GM15510 (cell line): ENCODE measurements around the gene EXOC6B.

Experiments used
- POLR2A ChIP-seq: IDR thresholded peaks from 3 replicates; pipeline ENCODE4 v1.6.1; 2011; ENCODE audit warnings: borderline replicate concordance; ENCODE audit not compliant: insufficient read length; ENCODE audit errors: extremely low read depth

The EXOC6B gene

GRCh38 chr2:72349016-72349415 lies 476.8 kb downstream of the EXOC6B start:
- TF ChIP-seq POLR2A = no peak

- TF ChIP-seq POLR2A = no peak
These were observed 478.8 kb downstream of the EXOC6B start for GRCh38 chr2:72347081-72347480.

- TF ChIP-seq POLR2A = no peak
These were observed 484.2 kb downstream of the EXOC6B start for GRCh38 chr2:72341639-72342038.

- no peak for TF ChIP-seq POLR2A
These were observed 485.2 kb downstream of the EXOC6B start for GRCh38 chr2:72340665-72341064.

GRCh38 chr2:72338076-72338475 lies 487.8 kb downstream of the EXOC6B start:
- TF ChIP-seq POLR2A = no peak

- no peak for TF ChIP-seq POLR2A
These were observed 493.1 kb downstream of the EXOC6B start for GRCh38 chr2:72332720-72333119.

GRCh38 chr2:72330652-72331051 lies 495.2 kb downstream of the EXOC6B start:
- TF ChIP-seq POLR2A = no peak

- TF ChIP-seq POLR2A = no peak
These were observed 499.1 kb downstream of the EXOC6B start for GRCh38 chr2:72326759-72327158.

GRCh38 chr2:72325592-72326422 lies 500.0 kb downstream of the EXOC6B start:
- TF ChIP-seq POLR2A = no peak

GRCh38 chr2:72316774-72317173 lies 509.1 kb downstream of the EXOC6B start:
- no peak for TF ChIP-seq POLR2A

GRCh38 chr2:72300147-72300684 lies 525.6 kb downstream of the EXOC6B start:
- TF ChIP-seq POLR2A = no peak

- TF ChIP-seq POLR2A = no peak
These were observed 532.2 kb downstream of the EXOC6B start for GRCh38 chr2:72293620-72294019.

GRCh38 chr2:72292433-72292832 lies 533.4 kb downstream of the EXOC6B start:
- no peak for TF ChIP-seq POLR2A

- TF ChIP-seq POLR2A = no peak
These were observed 534.8 kb downstream of the EXOC6B start for GRCh38 chr2:72291059-72291458.

GRCh38 chr2:72289736-72290135 lies 536.1 kb downstream of the EXOC6B start:
- TF ChIP-seq POLR2A = no peak

GRCh38 chr2:72289283-72289682 lies 536.5 kb downstream of the EXOC6B start:
- no peak for TF ChIP-seq POLR2A
